IPS-NIHi11 (cell line): Measurements from ENCODE around the gene PITX3.
"Not testable (repeated sequence)": the region's sequence is repeated elsewhere in the genome, so short reads cannot be mapped to it uniquely, and the experiment has no call there.

Experiments used
- DNase-seq: peaks from one replicate; pipeline ENCODE4 v3.0.0; 2012; ENCODE audit warnings: mixed read lengths, low spot score

Gene PITX3

GRCh38 chr10:102255404-102255803 lies 14.1 kb upstream of the PITX3 start:
- DNase-seq = no peak

GRCh38 chr10:102254426-102254825 lies 13.1 kb upstream of the PITX3 start:
- DNase-seq = no peak

GRCh38 chr10:102252508-102252907 lies 11.2 kb upstream of the PITX3 start:
- DNase-seq = not testable (repeated sequence)

- no peak for DNase-seq
These were observed 6.4 kb upstream of the PITX3 start for GRCh38 chr10:102247734-102248133.

- DNase-seq = no peak
These were observed 4.9 kb upstream of the PITX3 start for GRCh38 chr10:102246261-102246660.

GRCh38 chr10:102245932-102246251 lies 4.6 kb upstream of the PITX3 start:
- no peak for DNase-seq

GRCh38 chr10:102245082-102245931 lies 4.0 kb upstream of the PITX3 start, which contains the start of gene GBF1:
TSS of gene GBF1 (plus strand) at chr10:102245532. CDS start at chr10:102258939, 13,407 bp downstream.
- peak; percentile 97 for DNase-seq

GRCh38 chr10:102243309-102243708 lies 2.0 kb upstream of the PITX3 start:
- no peak for DNase-seq

- DNase-seq = no peak
These were observed 790 bp upstream of the PITX3 start for GRCh38 chr10:102242118-102242485.

- peak; percentile 42 for DNase-seq
These were observed 274 bp downstream of the PITX3 start for GRCh38 chr10:102241032-102241443.

- no peak for DNase-seq
These were observed 763 bp downstream of the PITX3 start for GRCh38 chr10:102240467-102241031.

- DNase-seq = no peak
These were observed 3.5 kb downstream of the PITX3 start for GRCh38 chr10:102237711-102238252.

- no peak for DNase-seq
These were observed 5.3 kb downstream of the PITX3 start for GRCh38 chr10:102236006-102236405.

GRCh38 chr10:102235598-102235920 lies 5.8 kb downstream of the PITX3 start:
- no peak for DNase-seq

- no peak for DNase-seq
These were observed 6.3 kb downstream of the PITX3 start for GRCh38 chr10:102234888-102235597.

- no peak for DNase-seq
These were observed 7.3 kb downstream of the PITX3 start for GRCh38 chr10:102233997-102234396.

- peak; percentile 87 for DNase-seq
These were observed 9.7 kb downstream of the PITX3 start for GRCh38 chr10:102231357-102232318.

GRCh38 chr10:102230861-102231356 lies 10.4 kb downstream of the PITX3 start:
- peak; percentile 73 for DNase-seq

GRCh38 chr10:102230264-102230860 lies 10.9 kb downstream of the PITX3 start:
- peak; percentile 84 for DNase-seq

GRCh38 chr10:102229810-102230263 lies 11.5 kb downstream of the PITX3 start:
- DNase-seq = peak; percentile 80

- DNase-seq = no peak
These were observed 14.3 kb downstream of the PITX3 start for GRCh38 chr10:102227050-102227449.
